Measurements from ENCODE around the gene TNFAIP1. TPM values are rescaled to one million over a fixed set of nuclear protein-coding genes. Genes with fewer than 3 reads are reported as not detected.

Gene TNFAIP1
- total RNA-seq, 4 donors from 2014 or later: 19.1 to 53.2 (median 30.4) TPM

- Histone ChIP-seq H3K4me3 (peak within 1 kb of the TSS; percentile 41 to 72), H3K27ac (peak within 1 kb of the TSS; percentile 29 to 85 (median 84)), H3K4me1 (peaks cover 0 to 36% (median 13%) of the 10 kb centered on the region in 3 donors), H3K9me3 (no peaks in the 10 kb centered on the region), H3K36me3 (peaks cover 0 to 16% of the 10 kb centered on the region in 2 donors), H3K27me3 (no peaks in the 10 kb centered on the region)
- 23 to 34% methylated on average over 2 to 4 of the region's 8 CpGs for WGBS, 2 donors (ENCODE audit: low coverage in 1 of 2)
- TF ChIP-seq EP300 (IDR thresholded peaks at IDR 0.05) (no peak), CTCF (IDR thresholded peaks at IDR 0.05) (no peak), POLR2A (IDR thresholded peaks at IDR 0.05) (no peak), POLR2AphosphoS5 (IDR thresholded peaks at IDR 0.05) (no peak)
- no peak for ATAC-seq
Measured at GRCh38 chr17:28370035-28370743, 34.6 kb downstream of the TNFAIP1 start, which contains the start of gene VTN. VTN (minus strand) TSS chr17:28370307; CDS start chr17:28370203, 104 bp downstream.

- 83% methylated on average over 1 of the region's 1 CpG; no CpG with 5 or more reads in 1 of the 2 donors for WGBS, 2 donors (ENCODE audit: low coverage in 1 of 2)
- ATAC-seq: no peak
- Histone ChIP-seq H3K9me3 (no peaks in the 10 kb centered on the region), H3K27ac (peak overlapping the region; percentile 29 to 85 (median 84)), H3K27me3 (no peaks in the 10 kb centered on the region), H3K4me3 (peak overlapping the region in 1 of 2 donors; percentile 72), H3K36me3 (peaks cover 0 to 14% of the 10 kb centered on the region in 2 donors), H3K4me1 (peaks cover 0 to 36% (median 13%) of the 10 kb centered on the region in 3 donors)
- no peak for TF ChIP-seq POLR2A (IDR thresholded peaks at IDR 0.05)
Measured at GRCh38 chr17:28370744-28371103, 35.2 kb downstream of the TNFAIP1 start.

- TF ChIP-seq EP300 (IDR thresholded peaks at IDR 0.05): no peak
- TF ChIP-seq POLR2AphosphoS5 (IDR thresholded peaks at IDR 0.05): peak; percentile 14
- TF ChIP-seq CTCF (IDR thresholded peaks at IDR 0.05): no peak
- no peak for TF ChIP-seq POLR2A (IDR thresholded peaks at IDR 0.05)
- peak; percentile 90 for ATAC-seq
- peaks cover 0 to 11% of the 10 kb centered on the region in 2 donors for H3K36me3 ChIP-seq
- 1% methylated on average over 22 to 24 of the region's 80 CpGs for WGBS, 2 donors (ENCODE audit: low coverage in 1 of 2)
- no peaks in the 10 kb centered on the region for H3K9me3 ChIP-seq
- H3K4me1 ChIP-seq: peaks cover 0 to 36% (median 13%) of the 10 kb centered on the region in 3 donors
- H3K4me3 ChIP-seq: peak within 1 kb of the TSS; percentile 41 to 72
- H3K27me3 ChIP-seq: no peaks in the 10 kb centered on the region
- peak within 1 kb of the TSS; percentile 29 to 85 (median 84) for H3K27ac ChIP-seq
Measured at GRCh38 chr17:28371245-28372202, 36.0 kb downstream of the TNFAIP1 start, which contains the start of gene SARM1. SARM1 (plus strand) TSS chr17:28371694; CDS start chr17:28372033, 339 bp downstream.

GRCh38 chr17:28372203-28372944 is 36.8 kb downstream of the TNFAIP1 start:
- H3K4me3 ChIP-seq: peak overlapping the region; percentile 41 to 72
- peak; percentile 10 for ATAC-seq
- H3K9me3 ChIP-seq: no peaks in the 10 kb centered on the region
- peak overlapping the region in 3 of 4 donors; percentile 83 to 85 (median 84) for H3K27ac ChIP-seq
- no peaks in the 10 kb centered on the region for H3K27me3 ChIP-seq
- TF ChIP-seq EP300 (IDR thresholded peaks at IDR 0.05) (no peak), POLR2A (IDR thresholded peaks at IDR 0.05) (no peak), POLR2AphosphoS5 (IDR thresholded peaks at IDR 0.05) (no peak), CTCF (IDR thresholded peaks at IDR 0.05) (peak in 1 of 4 experiments; percentile 8)
- WGBS, 2 donors (ENCODE audit: low coverage in 1 of 2): 22 to 38% methylated on average over 1 to 12 of the region's 53 CpGs
- peaks cover 0 to 9% of the 10 kb centered on the region in 2 donors for H3K36me3 ChIP-seq
- H3K4me1 ChIP-seq: peaks cover 0 to 36% (median 13%) of the 10 kb centered on the region in 3 donors

All from gastroesophageal sphincter (tissue), 4 donors.